Activated B cell treated with CpG ODN at 0.5 μM for 24 hours (primary cell): ENCODE measurements around the gene PRAC1. TPM values are rescaled to one million over a fixed set of nuclear protein-coding genes. Genes with fewer than 3 reads are reported as not detected.

Experiments
- ATAC-seq: fragments of 200-7000 bp; cut with Tn5 transposase; one replicate; pipeline ENCODE4 v1.10.0; 2021; ENCODE audit warnings: low read depth, mild to moderate bottlenecking, moderate library complexity
- CTCF ChIA-PET: fragments of 350-600 bp; sonication (Branson Sonifier 250); formaldehyde crosslinking; loops from one replicate; lab custom pipeline; 2021; ENCODE audit warnings: antibody characterized with exemption; lab: Charles Lee
- POLR2A ChIA-PET: fragments of 350-600 bp; sonication (Branson Sonifier 250); formaldehyde crosslinking; loops from one replicate; lab custom pipeline; 2021; ENCODE audit warnings: antibody characterized with exemption; lab: Charles Lee
- DNase-seq: peaks from one replicate; pipeline ENCODE4 v3.0.0; 2022
- H3K27ac Mint-ChIP-seq: one replicate; pipeline ENCODE4 v1.8.0; 2020; ENCODE audit warnings: mixed read lengths
- H3K27me3 Mint-ChIP-seq: one replicate; pipeline ENCODE4 v1.8.0; 2021; ENCODE audit warnings: mixed read lengths
- H3K36me3 Mint-ChIP-seq: one replicate; pipeline ENCODE4 v1.8.0; 2021; ENCODE audit warnings: low read depth, mixed read lengths
- H3K4me1 Mint-ChIP-seq: one replicate; pipeline ENCODE4 v1.8.0; 2021; ENCODE audit warnings: mixed read lengths
- H3K4me3 Mint-ChIP-seq: one replicate; pipeline ENCODE4 v1.8.0; 2020; ENCODE audit warnings: mild to moderate bottlenecking, mixed read lengths
- H3K9me3 Mint-ChIP-seq: one replicate; pipeline ENCODE4 v1.8.0; 2020; ENCODE audit warnings: mixed read lengths
- CTCF ChIP-seq: fragments of 200-600 bp; IDR thresholded peaks from one replicate; pipeline ENCODE4 v1.8.0; 2022; ENCODE audit warnings: antibody characterized with exemption, mild to moderate bottlenecking
- intact Hi-C: fragments of 100-400 bp; cut with micrococcal nuclease; formaldehyde crosslinking; loops from one replicate; pipeline ENCODE4 v1.15.1; 2024
- total RNA-seq: library from RNA; stranded (reverse); gene quantifications from 2 replicates; pipeline ENCODE4 v1.2.3, GENCODE V29; 2022

Gene PRAC1
- total RNA-seq, 1 donor from 2014 or later = not detected

GRCh38 chr17:48720266-48721008 lies 1.9 kb downstream of the PRAC1 start:
- peak overlapping the region; percentile 70 for H3K27ac Mint-ChIP-seq
- no peak for TF ChIP-seq CTCF
- peaks cover 5% of the 10 kb centered on the region for H3K9me3 Mint-ChIP-seq
- H3K27me3 Mint-ChIP-seq = peaks cover 72% of the 10 kb centered on the region
- no peak overlapping the region for H3K4me3 Mint-ChIP-seq
- ChIA-PET POLR2A (no interaction called here), CTCF (no interaction called here)
- intact Hi-C loops = no loop called here
- peaks cover 1% of the 10 kb centered on the region for H3K36me3 Mint-ChIP-seq
- H3K4me1 Mint-ChIP-seq = peaks cover 34% of the 10 kb centered on the region
- ATAC-seq (no peak), DNase-seq (no peak)

- CTCF ChIA-PET = interaction anchor here (1.2 kb wide), 1 partner anchor 102 kb away, joined by 3 read pairs; no protein-coding TSS in a partner anchor
- ATAC-seq (no peak), DNase-seq (peak; percentile 15)
- intact Hi-C loops = loop anchor here (2.0 to 5.0 kb wide), 2 partner anchors 107 to 278 kb away; partner anchors contain the start of gene IGF2BP1
- POLR2A ChIA-PET = no interaction called here
- no peak for TF ChIP-seq CTCF
- Mint-ChIP-seq H3K36me3 (peaks cover 1% of the 10 kb centered on the region), H3K4me3 (no peak overlapping the region), H3K27me3 (peaks cover 70% of the 10 kb centered on the region), H3K9me3 (peaks cover 5% of the 10 kb centered on the region), H3K27ac (no peak overlapping the region), H3K4me1 (peaks cover 29% of the 10 kb centered on the region)
These were observed 2.6 kb downstream of the PRAC1 start for GRCh38 chr17:48719642-48720265.

GRCh38 chr17:48718761-48719641 lies 3.3 kb downstream of the PRAC1 start:
- H3K4me3 Mint-ChIP-seq = peak overlapping the region; percentile 38
- peak overlapping the region; percentile 56 for H3K27ac Mint-ChIP-seq
- POLR2A ChIA-PET = no interaction called here

GRCh38 chr17:48718227-48718760 lies 4.0 kb downstream of the PRAC1 start:
- DNase-seq (peak; percentile 16), ATAC-seq (no peak)
- Mint-ChIP-seq H3K36me3 (peaks cover 1% of the 10 kb centered on the region), H3K4me3 (peak overlapping the region; percentile 38), H3K4me1 (peaks cover 15% of the 10 kb centered on the region), H3K27me3 (peaks cover 71% of the 10 kb centered on the region), H3K9me3 (peaks cover 5% of the 10 kb centered on the region), H3K27ac (no peak overlapping the region)
- no peak for TF ChIP-seq CTCF
- CTCF ChIA-PET = no interaction called here
- intact Hi-C loops = loop anchor here (2.0 to 5.0 kb wide), 2 partner anchors 105 to 279 kb away; partner anchors contain the start of gene IGF2BP1
- POLR2A ChIA-PET = no interaction called here

More at GRCh38 chr17:48718761-48719641, 3.3 kb downstream of the PRAC1 start:
- intact Hi-C loops = loop anchor here (2.0 to 5.0 kb wide), 2 partner anchors 106 to 278 kb away; partner anchors contain the start of gene IGF2BP1
- H3K27me3 Mint-ChIP-seq = peaks cover 70% of the 10 kb centered on the region
- peaks cover 5% of the 10 kb centered on the region for H3K9me3 Mint-ChIP-seq
- TF ChIP-seq CTCF = no peak
- CTCF ChIA-PET = interaction anchor here (1.2 kb wide), 1 partner anchor 101 kb away, joined by 3 read pairs; no protein-coding TSS in a partner anchor
- peak; percentile 34 for DNase-seq
- peaks cover 22% of the 10 kb centered on the region for H3K4me1 Mint-ChIP-seq
- no peak for ATAC-seq
- H3K36me3 Mint-ChIP-seq = peaks cover 1% of the 10 kb centered on the region
